Measurements from ENCODE around the gene HPD.

The HPD gene

DNA sequence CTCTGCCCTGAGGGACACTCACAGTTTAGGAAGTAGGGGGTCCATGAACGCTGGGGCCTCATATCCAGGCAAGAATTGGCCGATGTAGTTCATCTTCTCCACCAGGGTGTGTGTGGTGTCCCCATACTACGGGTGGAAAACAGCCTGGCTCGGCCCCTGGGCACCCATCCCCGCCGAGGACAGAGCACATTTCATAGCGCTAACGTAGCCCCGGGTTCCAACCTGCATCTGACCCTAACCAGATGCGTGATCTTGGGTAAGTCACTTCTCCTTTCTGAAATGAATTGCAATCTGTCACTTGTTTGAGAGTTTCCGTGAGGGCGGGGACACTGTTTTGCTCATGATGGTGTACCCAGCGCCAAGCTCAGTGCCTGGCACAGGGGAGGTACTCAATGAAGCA, 9.0 kb downstream of the HPD start:
- DNase-seq (ENCODE audit: low spot score) = no peak
- in situ Hi-C loops (cut with MboI; ENCODE audit: low pct_unique_long_range_greater_than_20kb, low sequenced_read_pairs, unreplicated experiment) = no loop called here
- TF ChIP-seq, protein P1, sequence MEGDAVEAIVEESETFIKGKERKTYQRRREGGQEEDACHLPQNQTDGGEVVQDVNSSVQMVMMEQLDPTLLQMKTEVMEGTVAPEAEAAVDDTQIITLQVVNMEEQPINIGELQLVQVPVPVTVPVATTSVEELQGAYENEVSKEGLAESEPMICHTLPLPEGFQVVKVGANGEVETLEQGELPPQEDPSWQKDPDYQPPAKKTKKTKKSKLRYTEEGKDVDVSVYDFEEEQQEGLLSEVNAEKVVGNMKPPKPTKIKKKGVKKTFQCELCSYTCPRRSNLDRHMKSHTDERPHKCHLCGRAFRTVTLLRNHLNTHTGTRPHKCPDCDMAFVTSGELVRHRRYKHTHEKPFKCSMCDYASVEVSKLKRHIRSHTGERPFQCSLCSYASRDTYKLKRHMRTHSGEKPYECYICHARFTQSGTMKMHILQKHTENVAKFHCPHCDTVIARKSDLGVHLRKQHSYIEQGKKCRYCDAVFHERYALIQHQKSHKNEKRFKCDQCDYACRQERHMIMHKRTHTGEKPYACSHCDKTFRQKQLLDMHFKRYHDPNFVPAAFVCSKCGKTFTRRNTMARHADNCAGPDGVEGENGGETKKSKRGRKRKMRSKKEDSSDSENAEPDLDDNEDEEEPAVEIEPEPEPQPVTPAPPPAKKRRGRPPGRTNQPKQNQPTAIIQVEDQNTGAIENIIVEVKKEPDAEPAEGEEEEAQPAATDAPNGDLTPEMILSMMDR (IDR thresholded peaks at IDR 0.05; ENCODE audit: extremely low read depth, insufficient read depth, missing control alignments) = no peak

DNA sequence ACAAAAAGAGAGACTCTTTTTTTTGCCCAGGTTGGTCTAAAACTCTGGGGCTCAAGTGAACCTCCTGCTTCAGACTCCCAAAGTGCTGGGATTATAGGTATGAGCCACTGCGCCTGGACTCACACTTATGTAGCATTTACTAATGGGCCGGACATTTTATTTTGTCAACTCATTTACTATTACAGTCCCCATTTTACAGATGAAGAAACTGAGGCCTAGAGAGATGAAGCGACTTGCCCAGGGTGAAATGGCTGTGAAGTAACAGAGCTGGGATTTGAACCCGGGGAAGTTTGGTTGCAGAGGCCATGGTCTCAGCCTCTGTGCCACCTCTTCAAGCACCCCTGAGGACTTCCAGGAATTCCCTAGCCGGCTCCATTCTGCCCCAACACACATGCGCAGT, 9.4 kb downstream of the HPD start:
- TF ChIP-seq, protein P1 (IDR thresholded peaks at IDR 0.05; ENCODE audit: extremely low read depth, insufficient read depth, missing control alignments) = no peak
- in situ Hi-C loops (cut with MboI; ENCODE audit: low pct_unique_long_range_greater_than_20kb, low sequenced_read_pairs, unreplicated experiment) = no loop called here
- DNase-seq (ENCODE audit: low spot score) = no peak

DNA sequence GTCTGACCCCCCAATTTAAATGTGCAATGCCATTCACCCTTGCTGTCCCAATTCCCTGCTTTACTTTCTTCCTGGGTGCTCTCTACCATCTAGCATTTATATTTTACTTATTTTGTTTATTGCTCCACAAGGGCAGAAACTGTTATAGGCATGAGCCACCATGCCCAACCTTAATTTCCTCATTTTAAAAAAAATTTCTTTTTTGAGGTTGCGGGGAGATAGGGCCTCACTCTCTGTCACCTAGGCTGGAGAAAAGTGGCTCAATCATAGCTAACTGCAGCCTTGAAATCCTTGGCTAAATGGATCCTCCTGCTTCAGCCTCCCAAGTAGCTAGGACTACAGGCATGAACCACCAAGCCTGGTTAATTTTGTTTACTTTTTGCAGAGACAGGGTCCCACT, 13.0 kb downstream of the HPD start:
- no peak for DNase-seq (ENCODE audit: low spot score)
- TF ChIP-seq, protein P1 (IDR thresholded peaks at IDR 0.05; ENCODE audit: extremely low read depth, insufficient read depth, missing control alignments) = no peak
- in situ Hi-C loops (cut with MboI; ENCODE audit: low pct_unique_long_range_greater_than_20kb, low sequenced_read_pairs, unreplicated experiment) = no loop called here

DNA sequence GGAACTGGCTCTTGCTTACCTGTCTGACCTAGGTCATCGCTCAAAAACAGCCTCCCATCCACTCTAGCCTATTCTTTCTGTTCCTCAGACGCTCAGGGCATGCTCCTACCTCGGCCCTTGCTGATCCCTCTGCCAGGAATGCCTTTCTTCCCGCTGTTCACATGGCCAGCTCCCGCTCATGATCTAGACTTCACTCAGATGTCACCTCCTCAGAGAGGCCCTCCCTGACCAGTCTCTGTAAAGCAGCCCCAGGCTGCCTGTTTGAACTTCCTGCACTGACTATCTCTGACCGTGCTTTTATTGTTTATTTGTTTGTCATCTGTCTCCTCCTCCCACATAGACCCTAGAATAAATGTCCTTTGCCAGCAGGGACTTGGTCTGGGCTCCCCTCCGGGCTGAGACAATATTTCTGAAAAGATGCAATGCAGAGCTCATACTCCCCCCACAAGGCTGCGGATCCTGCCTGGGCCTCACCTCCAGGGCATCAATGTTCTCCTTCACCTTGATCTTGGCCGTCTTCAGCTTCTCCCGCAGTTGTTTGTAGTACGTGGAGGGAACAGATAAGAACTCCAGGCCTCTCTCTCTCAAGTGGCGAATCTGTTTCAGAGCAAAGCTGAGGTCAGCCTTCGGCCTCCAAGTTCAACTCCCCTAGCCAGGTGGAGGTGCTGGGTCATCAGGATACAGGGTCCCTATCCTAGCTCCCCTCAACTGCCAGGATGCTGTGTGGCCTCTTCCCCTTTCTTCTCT, 15.2 kb downstream of the HPD start:
- TF ChIP-seq, protein P1 (IDR thresholded peaks at IDR 0.05; ENCODE audit: extremely low read depth, insufficient read depth, missing control alignments) = no peak
- in situ Hi-C loops (cut with MboI; ENCODE audit: low pct_unique_long_range_greater_than_20kb, low sequenced_read_pairs, unreplicated experiment) = no loop called here
- no peak for DNase-seq (ENCODE audit: low spot score)

- TF ChIP-seq, protein P1 (IDR thresholded peaks at IDR 0.05; ENCODE audit: extremely low read depth, insufficient read depth, missing control alignments) = no peak
- in situ Hi-C loops (cut with MboI; ENCODE audit: low pct_unique_long_range_greater_than_20kb, low sequenced_read_pairs, unreplicated experiment) = no loop called here
- no peak for DNase-seq (ENCODE audit: low spot score)
Observed at GRCh38 chr12:121839993-121840761, 18.5 kb downstream of the HPD start.

GRCh38 chr12:121839106-121839992, 19.3 kb downstream of the HPD start:
- TF ChIP-seq, protein P1 (IDR thresholded peaks at IDR 0.05; ENCODE audit: extremely low read depth, insufficient read depth, missing control alignments) = no peak
- DNase-seq (ENCODE audit: low spot score) = peak; percentile 99
- in situ Hi-C loops (cut with MboI; ENCODE audit: low pct_unique_long_range_greater_than_20kb, low sequenced_read_pairs, unreplicated experiment) = no loop called here

Data from GM13977 (cell line).